Measurements from ENCODE around the gene SLC13A1.

Gene SLC13A1

DNA sequence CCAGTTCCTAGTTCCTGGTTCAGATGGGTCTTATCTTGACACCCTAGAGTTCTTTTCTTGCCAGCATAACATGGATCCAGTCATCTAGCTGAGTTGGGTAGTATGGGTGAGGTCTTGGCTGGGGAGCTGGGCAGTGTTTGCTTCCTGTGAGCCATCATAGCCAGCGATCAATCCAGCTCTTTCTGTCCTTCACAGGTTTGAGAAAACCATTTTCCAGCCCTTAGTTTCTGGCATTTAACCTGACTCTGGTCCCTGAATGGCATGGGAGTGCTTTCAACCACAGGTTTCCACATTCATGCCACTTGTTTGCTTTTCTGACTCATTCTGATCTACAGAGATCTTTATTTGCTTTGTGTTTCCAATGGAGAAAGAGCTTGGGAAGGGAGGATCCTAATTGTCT lies 8.6 kb downstream of the SLC13A1 start:
- FAIRE-seq (peak; percentile 81), DNase-seq (ENCODE audit: insufficient read length) (no peak)
- TF ChIP-seq POLR2AphosphoS5 (IDR thresholded peaks at IDR 0.05; ENCODE audit: low read depth, low read length) (no peak), TAF1 (IDR thresholded peaks at IDR 0.05; ENCODE audit: borderline replicate concordance, low read depth, low read length) (no peak), POLR2A (IDR thresholded peaks at IDR 0.05; ENCODE audit: low read depth, low read length) (no peak)

GRCh38 chr7:123190109-123190831 lies 9.5 kb downstream of the SLC13A1 start:
- DNase-seq (ENCODE audit: insufficient read length) (no peak), FAIRE-seq (peak; percentile 96)
- TF ChIP-seq TAF1 (IDR thresholded peaks at IDR 0.05; ENCODE audit: borderline replicate concordance, low read depth, low read length) (no peak), POLR2A (IDR thresholded peaks at IDR 0.05; ENCODE audit: low read depth, low read length) (no peak), POLR2AphosphoS5 (IDR thresholded peaks at IDR 0.05; ENCODE audit: low read depth, low read length) (no peak)

- FAIRE-seq (no peak), DNase-seq (ENCODE audit: insufficient read length) (no peak)
- TF ChIP-seq POLR2AphosphoS5 (IDR thresholded peaks at IDR 0.05; ENCODE audit: low read depth, low read length) (no peak), TAF1 (IDR thresholded peaks at IDR 0.05; ENCODE audit: borderline replicate concordance, low read depth, low read length) (no peak), POLR2A (IDR thresholded peaks at IDR 0.05; ENCODE audit: low read depth, low read length) (no peak)
These were observed 14.0 kb downstream of the SLC13A1 start for GRCh38 chr7:123185756-123186155.

DNA sequence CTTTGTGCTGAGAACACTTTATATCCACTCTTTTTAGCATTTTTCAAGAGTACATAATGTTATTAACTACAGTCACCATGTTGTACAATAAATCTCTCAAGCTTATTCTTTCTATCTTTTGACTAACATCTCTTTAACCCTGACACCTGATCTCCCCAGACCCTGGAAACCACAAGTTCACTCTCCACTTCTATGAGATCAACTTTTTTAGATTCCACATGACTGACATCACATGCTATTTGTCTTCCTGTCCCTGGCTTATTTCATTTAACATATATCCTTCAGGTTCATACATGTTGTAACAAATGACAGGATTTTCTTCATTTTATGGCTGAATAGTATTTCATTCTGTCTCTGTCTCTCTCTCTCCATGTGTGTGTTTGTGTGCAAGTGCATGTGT lies 15.5 kb downstream of the SLC13A1 start:
- FAIRE-seq (no peak), DNase-seq (ENCODE audit: insufficient read length) (no peak)
- TF ChIP-seq TAF1 (IDR thresholded peaks at IDR 0.05; ENCODE audit: borderline replicate concordance, low read depth, low read length) = no peak

GRCh38 chr7:123183431-123183830 lies 16.3 kb downstream of the SLC13A1 start:
- TF ChIP-seq TAF1 (IDR thresholded peaks at IDR 0.05; ENCODE audit: borderline replicate concordance, low read depth, low read length) (no peak), POLR2AphosphoS5 (IDR thresholded peaks at IDR 0.05; ENCODE audit: low read depth, low read length) (no peak), POLR2A (IDR thresholded peaks at IDR 0.05; ENCODE audit: low read depth, low read length) (no peak)
- no peak for DNase-seq (ENCODE audit: insufficient read length)
- FAIRE-seq = no peak

GRCh38 chr7:123177442-123177841 lies 22.3 kb downstream of the SLC13A1 start:
- FAIRE-seq (no peak), DNase-seq (ENCODE audit: insufficient read length) (no peak)
- TF ChIP-seq POLR2AphosphoS5 (IDR thresholded peaks at IDR 0.05; ENCODE audit: low read depth, low read length) (no peak), POLR2A (IDR thresholded peaks at IDR 0.05; ENCODE audit: low read depth, low read length) (no peak), TAF1 (IDR thresholded peaks at IDR 0.05; ENCODE audit: borderline replicate concordance, low read depth, low read length) (no peak)

- no peak for FAIRE-seq
- no peak for DNase-seq (ENCODE audit: insufficient read length)
- TF ChIP-seq TAF1 (IDR thresholded peaks at IDR 0.05; ENCODE audit: borderline replicate concordance, low read depth, low read length) (no peak), POLR2AphosphoS5 (IDR thresholded peaks at IDR 0.05; ENCODE audit: low read depth, low read length) (no peak), POLR2A (IDR thresholded peaks at IDR 0.05; ENCODE audit: low read depth, low read length) (no peak)
These were observed 29.2 kb downstream of the SLC13A1 start for GRCh38 chr7:123170333-123171246.

DNA sequence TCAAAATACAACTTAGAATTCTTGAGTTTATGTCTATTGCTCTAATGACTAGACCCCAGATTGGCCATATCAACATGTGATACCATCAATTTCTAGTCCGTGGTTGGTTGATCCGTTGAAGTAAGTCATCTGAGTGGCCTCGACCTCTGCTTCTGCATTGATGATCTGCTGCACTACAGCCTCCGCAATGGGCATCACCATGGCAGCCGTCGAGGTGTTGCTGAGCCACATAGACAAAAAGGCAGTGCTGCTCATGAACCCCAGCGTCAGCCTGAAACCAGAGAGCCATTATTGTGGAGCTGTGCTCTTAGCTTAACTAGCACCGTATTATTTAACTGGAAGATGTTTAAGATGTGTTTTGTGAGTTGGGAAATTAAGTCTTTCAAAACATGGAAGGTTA lies 30.7 kb downstream of the SLC13A1 start:
- FAIRE-seq (no peak), DNase-seq (ENCODE audit: insufficient read length) (no peak)
- TF ChIP-seq POLR2AphosphoS5 (IDR thresholded peaks at IDR 0.05; ENCODE audit: low read depth, low read length) (no peak), TAF1 (IDR thresholded peaks at IDR 0.05; ENCODE audit: borderline replicate concordance, low read depth, low read length) (no peak), POLR2A (IDR thresholded peaks at IDR 0.05; ENCODE audit: low read depth, low read length) (no peak)

DNA sequence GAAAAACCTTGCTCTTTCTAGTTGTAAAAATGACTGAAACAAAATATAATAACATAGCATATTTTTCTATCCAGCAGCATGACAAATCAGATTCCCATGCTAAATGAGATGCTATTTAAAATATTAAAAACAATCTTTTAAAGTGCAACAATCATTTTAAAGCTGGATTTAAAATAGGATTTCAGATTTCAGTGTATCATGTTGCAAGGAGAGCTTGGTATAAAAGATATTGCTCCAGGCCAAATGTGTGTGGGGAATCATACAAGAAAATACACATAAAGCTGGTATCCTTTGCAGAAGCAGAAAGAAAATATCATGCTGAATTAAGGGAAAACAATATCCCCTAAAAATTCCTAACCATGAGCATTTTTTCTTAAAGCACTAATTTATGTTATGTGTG lies 42.2 kb downstream of the SLC13A1 start:
- DNase-seq (ENCODE audit: insufficient read length) (no peak), FAIRE-seq (no peak)
- TF ChIP-seq TAF1 (IDR thresholded peaks at IDR 0.05; ENCODE audit: borderline replicate concordance, low read depth, low read length) (no peak), POLR2AphosphoS5 (IDR thresholded peaks at IDR 0.05; ENCODE audit: low read depth, low read length) (no peak), POLR2A (IDR thresholded peaks at IDR 0.05; ENCODE audit: low read depth, low read length) (no peak)

- TF ChIP-seq POLR2A (IDR thresholded peaks at IDR 0.05; ENCODE audit: low read depth, low read length) (no peak), POLR2AphosphoS5 (IDR thresholded peaks at IDR 0.05; ENCODE audit: low read depth, low read length) (no peak), TAF1 (IDR thresholded peaks at IDR 0.05; ENCODE audit: borderline replicate concordance, low read depth, low read length) (no peak)
- FAIRE-seq (no peak), DNase-seq (ENCODE audit: insufficient read length) (no peak)
These were observed 44.2 kb downstream of the SLC13A1 start for GRCh38 chr7:123155571-123155970.

GRCh38 chr7:123154231-123154860 lies 45.4 kb downstream of the SLC13A1 start:
- DNase-seq (ENCODE audit: insufficient read length) = no peak
- no peak for TF ChIP-seq TAF1 (IDR thresholded peaks at IDR 0.05; ENCODE audit: borderline replicate concordance, low read depth, low read length)
- TF ChIP-seq POLR2AphosphoS5 (IDR thresholded peaks at IDR 0.05; ENCODE audit: low read depth, low read length) = no peak
- TF ChIP-seq POLR2A (IDR thresholded peaks at IDR 0.05; ENCODE audit: low read depth, low read length) = no peak
- peak; percentile 88 for FAIRE-seq
